ENCODE results near the gene CLASP1.

The CLASP1 gene

GRCh38 chr2:121627525-121628050 is 21.7 kb downstream of the CLASP1 start:
- Histone ChIP-seq H3K4me2 (ENCODE audit: low read length) (no peak overlapping the region), H3K18ac (ENCODE audit: low read length) (no peak overlapping the region), H3K27ac (ENCODE audit: low read depth, low read length) (no peak overlapping the region), H3K56ac (ENCODE audit: low read length) (no peak overlapping the region), H3K36me3 (ENCODE audit: control insufficient read depth, insufficient read depth, low read length) (no peaks in the 10 kb centered on the region), H3K4me3 (ENCODE audit: low read length) (no peak overlapping the region), H3K4me1 (ENCODE audit: control insufficient read depth, low read depth, low read length) (no peaks in the 10 kb centered on the region), H3K9ac (ENCODE audit: low read length) (no peak overlapping the region), H2BK5ac (ENCODE audit: low read length) (no peak overlapping the region), H2AK5ac (ENCODE audit: low read length) (no peak overlapping the region), H2BK15ac (replicated peaks; ENCODE audit: low read depth) (no peak overlapping the region), H3K79me1 (ENCODE audit: low read length) (peaks cover 2% of the 10 kb centered on the region), H3K27me3 (ENCODE audit: insufficient read depth, low read length, poor library complexity) (no peaks in the 10 kb centered on the region), H4K8ac (ENCODE audit: low read depth, low read length) (no peak overlapping the region), H3K4ac (ENCODE audit: low read depth, low read length) (no peak overlapping the region), H3K23ac (ENCODE audit: low read length) (no peak overlapping the region), H3K79me2 (ENCODE audit: control insufficient read depth, insufficient read depth, low read length) (peaks cover 6% of the 10 kb centered on the region), H4K5ac (ENCODE audit: low read length) (no peak overlapping the region), H2BK120ac (ENCODE audit: low read depth, low read length) (no peak overlapping the region)
- no CpG with 5 or more reads among the region's 4 CpGs for WGBS (ENCODE audit: extremely low coverage, insufficient coverage, low lambda C conversion rate)
- no peak for DNase-seq

GRCh38 chr2:121626777-121627524 is 22.3 kb downstream of the CLASP1 start:
- Histone ChIP-seq H3K56ac (ENCODE audit: low read length) (no peak overlapping the region), H2BK5ac (ENCODE audit: low read length) (no peak overlapping the region), H3K18ac (ENCODE audit: low read length) (no peak overlapping the region), H3K79me1 (ENCODE audit: low read length) (peaks cover 2% of the 10 kb centered on the region), H4K8ac (ENCODE audit: low read depth, low read length) (no peak overlapping the region), H3K4me1 (ENCODE audit: control insufficient read depth, low read depth, low read length) (no peaks in the 10 kb centered on the region), H3K27ac (ENCODE audit: low read depth, low read length) (no peak overlapping the region), H3K36me3 (ENCODE audit: control insufficient read depth, insufficient read depth, low read length) (no peaks in the 10 kb centered on the region), H3K4me2 (ENCODE audit: low read length) (no peak overlapping the region), H3K79me2 (ENCODE audit: control insufficient read depth, insufficient read depth, low read length) (peaks cover 6% of the 10 kb centered on the region), H3K27me3 (ENCODE audit: insufficient read depth, low read length, poor library complexity) (no peaks in the 10 kb centered on the region), H2BK120ac (ENCODE audit: low read depth, low read length) (no peak overlapping the region), H3K9ac (ENCODE audit: low read length) (no peak overlapping the region), H3K4me3 (ENCODE audit: low read length) (no peak overlapping the region), H3K23ac (ENCODE audit: low read length) (no peak overlapping the region), H2BK15ac (replicated peaks; ENCODE audit: low read depth) (no peak overlapping the region), H4K5ac (ENCODE audit: low read length) (no peak overlapping the region), H3K4ac (ENCODE audit: low read depth, low read length) (no peak overlapping the region), H2AK5ac (ENCODE audit: low read length) (no peak overlapping the region)
- no CpG with 5 or more reads among the region's 4 CpGs for WGBS (ENCODE audit: extremely low coverage, insufficient coverage, low lambda C conversion rate)
- no peak for DNase-seq

GRCh38 chr2:121625953-121626352 is 23.3 kb downstream of the CLASP1 start:
- Histone ChIP-seq H3K23ac (ENCODE audit: low read length) (no peak overlapping the region), H3K18ac (ENCODE audit: low read length) (no peak overlapping the region), H3K36me3 (ENCODE audit: control insufficient read depth, insufficient read depth, low read length) (no peaks in the 10 kb centered on the region), H3K27me3 (ENCODE audit: insufficient read depth, low read length, poor library complexity) (no peaks in the 10 kb centered on the region), H3K27ac (ENCODE audit: low read depth, low read length) (no peak overlapping the region), H4K8ac (ENCODE audit: low read depth, low read length) (no peak overlapping the region), H3K79me1 (ENCODE audit: low read length) (peaks cover 2% of the 10 kb centered on the region), H3K4me2 (ENCODE audit: low read length) (no peak overlapping the region), H2AK5ac (ENCODE audit: low read length) (no peak overlapping the region), H2BK5ac (ENCODE audit: low read length) (no peak overlapping the region), H3K4ac (ENCODE audit: low read depth, low read length) (no peak overlapping the region), H4K5ac (ENCODE audit: low read length) (no peak overlapping the region), H3K9ac (ENCODE audit: low read length) (no peak overlapping the region), H3K4me1 (ENCODE audit: control insufficient read depth, low read depth, low read length) (no peaks in the 10 kb centered on the region), H3K56ac (ENCODE audit: low read length) (no peak overlapping the region), H2BK15ac (replicated peaks; ENCODE audit: low read depth) (no peak overlapping the region), H3K79me2 (ENCODE audit: control insufficient read depth, insufficient read depth, low read length) (peaks cover 6% of the 10 kb centered on the region), H3K4me3 (ENCODE audit: low read length) (no peak overlapping the region), H2BK120ac (ENCODE audit: low read depth, low read length) (no peak overlapping the region)
- no CpG with 5 or more reads among the region's 3 CpGs for WGBS (ENCODE audit: extremely low coverage, insufficient coverage, low lambda C conversion rate)
- no peak for DNase-seq

- H3K4me1 ChIP-seq (ENCODE audit: control insufficient read depth, low read depth, low read length), result no peaks in the 10 kb centered on the region
- peaks cover 5% of the 10 kb centered on the region for H3K79me2 ChIP-seq (ENCODE audit: control insufficient read depth, insufficient read depth, low read length)
- no peak overlapping the region for H3K18ac ChIP-seq (ENCODE audit: low read length)
- H2AK5ac ChIP-seq (ENCODE audit: low read length), result no peak overlapping the region
- no peak overlapping the region for H3K4ac ChIP-seq (ENCODE audit: low read depth, low read length)
- no peak overlapping the region for H4K8ac ChIP-seq (ENCODE audit: low read depth, low read length)
- no peak overlapping the region for H3K27ac ChIP-seq (ENCODE audit: low read depth, low read length)
- H3K36me3 ChIP-seq (ENCODE audit: control insufficient read depth, insufficient read depth, low read length), result no peaks in the 10 kb centered on the region
- H2BK5ac ChIP-seq (ENCODE audit: low read length), result no peak overlapping the region
- no peak overlapping the region for H4K5ac ChIP-seq (ENCODE audit: low read length)
- H3K9ac ChIP-seq (ENCODE audit: low read length), result no peak overlapping the region
- H3K27me3 ChIP-seq (ENCODE audit: insufficient read depth, low read length, poor library complexity), result no peaks in the 10 kb centered on the region
- peak; percentile 19 for DNase-seq
- no peak overlapping the region for H2BK120ac ChIP-seq (ENCODE audit: low read depth, low read length)
- H3K56ac ChIP-seq (ENCODE audit: low read length), result no peak overlapping the region
- no peak overlapping the region for H3K23ac ChIP-seq (ENCODE audit: low read length)
- H3K4me3 ChIP-seq (ENCODE audit: low read length), result no peak overlapping the region
- no CpG with 5 or more reads among the region's 4 CpGs for WGBS (ENCODE audit: extremely low coverage, insufficient coverage, low lambda C conversion rate)
- H2BK15ac ChIP-seq (replicated peaks; ENCODE audit: low read depth), result no peak overlapping the region
- no peak overlapping the region for H3K4me2 ChIP-seq (ENCODE audit: low read length)
- H3K79me1 ChIP-seq (ENCODE audit: low read length), result peaks cover 9% of the 10 kb centered on the region
These were observed 32.1 kb downstream of the CLASP1 start for GRCh38 chr2:121617042-121617599.

- no peak for DNase-seq
- Histone ChIP-seq H3K18ac (ENCODE audit: low read length) (no peak overlapping the region), H2BK15ac (replicated peaks; ENCODE audit: low read depth) (no peak overlapping the region), H3K36me3 (ENCODE audit: control insufficient read depth, insufficient read depth, low read length) (no peaks in the 10 kb centered on the region), H3K79me1 (ENCODE audit: low read length) (peaks cover 9% of the 10 kb centered on the region), H3K4ac (ENCODE audit: low read depth, low read length) (no peak overlapping the region), H3K56ac (ENCODE audit: low read length) (no peak overlapping the region), H3K23ac (ENCODE audit: low read length) (no peak overlapping the region), H2AK5ac (ENCODE audit: low read length) (no peak overlapping the region), H3K4me1 (ENCODE audit: control insufficient read depth, low read depth, low read length) (no peaks in the 10 kb centered on the region), H3K4me2 (ENCODE audit: low read length) (no peak overlapping the region), H3K79me2 (ENCODE audit: control insufficient read depth, insufficient read depth, low read length) (peaks cover 5% of the 10 kb centered on the region), H2BK5ac (ENCODE audit: low read length) (no peak overlapping the region), H3K27me3 (ENCODE audit: insufficient read depth, low read length, poor library complexity) (no peaks in the 10 kb centered on the region), H3K27ac (ENCODE audit: low read depth, low read length) (no peak overlapping the region), H4K5ac (ENCODE audit: low read length) (no peak overlapping the region), H3K9ac (ENCODE audit: low read length) (no peak overlapping the region), H2BK120ac (ENCODE audit: low read depth, low read length) (no peak overlapping the region), H4K8ac (ENCODE audit: low read depth, low read length) (no peak overlapping the region), H3K4me3 (ENCODE audit: low read length) (no peak overlapping the region)
- WGBS (ENCODE audit: extremely low coverage, insufficient coverage, low lambda C conversion rate), result no CpG with 5 or more reads among the region's 1 CpG
These were observed 35.5 kb downstream of the CLASP1 start for GRCh38 chr2:121613774-121614173.

Measured in mesendoderm (in vitro differentiated cells).